Right kidney (tissue), 1 donor: ENCODE results near the gene GPHN.
A peak's percentile ranks its signal among the peaks of the same experiment; 100 is the strongest.

Experiments used
- DNase-seq: peaks from one replicate; pipeline ENCODE4 v3.0.0-alpha.2; 2016

The GPHN gene

GRCh38 chr14:66944872-66945271 is 436.9 kb downstream of the GPHN start:
- peak; percentile 5 for DNase-seq

GRCh38 chr14:66955159-66955558 is 447.2 kb downstream of the GPHN start:
- no peak for DNase-seq

- DNase-seq = no peak
Measured at GRCh38 chr14:66959437-66960050, 451.6 kb downstream of the GPHN start.

GRCh38 chr14:66965831-66966230 is 457.9 kb downstream of the GPHN start:
- DNase-seq = no peak

- DNase-seq = no peak
Measured at GRCh38 chr14:66972469-66972868, 464.5 kb downstream of the GPHN start.

- DNase-seq = no peak
Measured at GRCh38 chr14:66974397-66975025, 466.6 kb downstream of the GPHN start.

DNA sequence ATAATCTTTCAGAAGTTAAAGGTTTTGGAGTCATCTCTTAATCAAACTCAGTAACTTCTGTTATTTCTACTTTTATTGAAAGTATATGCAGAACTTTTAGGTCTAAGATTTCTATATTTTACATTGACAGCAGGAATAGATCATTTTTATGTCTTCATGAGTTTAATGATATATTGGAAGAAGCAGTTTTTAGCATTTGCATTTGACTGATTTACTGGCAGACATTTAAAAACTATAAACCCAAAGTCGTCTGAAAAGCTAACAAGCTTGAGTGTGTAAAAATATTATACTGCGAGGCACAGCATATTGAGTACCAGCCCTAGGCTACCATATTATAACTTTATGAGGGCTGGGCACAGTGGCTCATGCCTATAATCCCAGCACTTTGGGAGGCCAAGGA is 467.3 kb downstream of the GPHN start:
- DNase-seq = no peak

- no peak for DNase-seq
Measured at GRCh38 chr14:66979101-66979974, 471.4 kb downstream of the GPHN start.

GRCh38 chr14:66982247-66982646 is 474.3 kb downstream of the GPHN start:
- DNase-seq = no peak

DNA sequence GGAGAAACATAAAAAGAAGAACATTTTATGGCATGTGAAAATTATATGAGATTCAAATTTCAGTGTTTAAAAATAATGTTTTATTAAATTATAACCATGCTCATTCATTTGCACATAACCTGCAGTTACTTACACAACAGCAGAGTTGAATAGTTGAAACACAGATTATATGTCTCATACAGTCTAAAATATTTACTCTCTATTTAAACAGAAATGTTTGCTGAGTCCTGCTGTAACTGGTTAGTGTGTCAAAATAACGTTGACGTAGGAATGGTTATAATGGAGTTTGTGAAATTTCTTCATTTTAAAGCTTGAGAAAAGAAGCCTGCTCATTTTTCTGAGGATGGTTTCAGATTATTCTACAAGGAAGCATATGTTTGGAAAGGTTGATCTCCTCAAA is 484.8 kb downstream of the GPHN start:
- DNase-seq = no peak

DNA sequence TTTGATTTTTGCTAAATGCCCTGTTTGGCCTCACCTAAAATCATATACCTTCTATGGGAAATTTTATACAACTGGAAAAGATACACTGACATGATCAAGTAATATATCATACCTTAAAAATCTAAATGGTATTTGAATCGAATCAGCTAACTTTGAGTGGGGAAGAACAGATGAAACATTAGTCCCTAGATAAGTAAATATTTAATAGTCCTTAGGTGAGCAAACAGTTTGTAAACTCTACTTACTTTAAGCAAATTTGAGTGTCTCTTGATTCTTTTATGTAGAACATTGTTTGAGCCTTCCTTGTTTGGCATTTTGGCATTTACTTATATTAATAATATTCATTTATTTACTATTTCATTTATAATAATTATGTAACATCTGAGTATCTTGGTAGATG is 485.6 kb downstream of the GPHN start:
- no peak for DNase-seq

DNA sequence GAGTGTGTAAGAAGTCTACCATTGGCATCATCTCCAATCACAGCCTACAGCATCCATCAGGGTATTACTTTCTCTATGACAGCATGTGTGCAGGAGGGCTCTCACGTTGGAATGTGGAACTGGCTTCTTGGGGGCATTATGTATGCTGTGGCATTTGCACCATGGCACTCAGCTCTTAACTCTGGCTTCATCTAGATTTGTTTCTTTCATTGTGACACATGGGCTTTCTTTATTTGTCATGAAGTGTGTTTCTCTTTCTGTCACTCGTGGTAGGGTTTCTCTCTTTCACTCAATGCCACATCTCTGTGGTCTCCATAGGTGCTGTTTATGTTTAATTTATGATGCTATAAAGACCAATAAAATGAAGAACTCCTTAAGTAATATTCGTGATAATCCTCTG is 490.1 kb downstream of the GPHN start:
- no peak for DNase-seq

- no peak for DNase-seq
Measured at GRCh38 chr14:66999978-67000377, 492.0 kb downstream of the GPHN start.

DNA sequence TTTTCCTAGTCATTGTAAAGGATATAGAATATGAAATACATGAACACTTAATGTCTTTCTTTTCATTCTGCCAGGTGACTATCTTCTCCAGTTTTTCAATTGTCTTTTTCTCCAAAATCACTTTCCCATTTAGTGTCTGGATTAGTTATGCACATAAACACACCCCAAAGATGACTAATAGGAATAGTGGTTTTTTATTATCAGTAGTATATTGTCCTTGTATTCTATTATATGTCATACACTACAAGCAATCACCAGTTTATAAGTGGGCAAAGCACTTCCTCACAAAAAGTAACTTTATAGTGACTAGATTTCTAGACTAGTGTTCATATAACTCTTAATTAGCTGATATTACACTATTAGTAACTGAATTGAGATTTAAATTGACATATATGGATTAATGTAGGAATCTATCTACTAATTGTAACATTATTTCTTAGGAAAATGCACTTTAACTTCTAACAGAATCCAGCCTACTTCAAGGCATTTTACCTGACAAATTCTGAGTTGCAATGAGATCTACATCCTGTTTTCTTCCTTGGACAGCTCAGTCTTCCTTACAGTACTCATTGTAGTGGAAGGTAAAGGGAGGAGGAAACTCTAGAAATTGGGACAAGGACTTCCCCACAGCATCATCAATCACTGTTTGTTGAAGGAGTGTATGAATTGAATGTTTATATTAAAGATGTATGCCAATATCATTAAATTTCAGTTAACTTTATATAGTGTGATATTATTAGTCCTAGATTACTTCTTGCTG is 495.2 kb downstream of the GPHN start:
- no peak for DNase-seq

DNA sequence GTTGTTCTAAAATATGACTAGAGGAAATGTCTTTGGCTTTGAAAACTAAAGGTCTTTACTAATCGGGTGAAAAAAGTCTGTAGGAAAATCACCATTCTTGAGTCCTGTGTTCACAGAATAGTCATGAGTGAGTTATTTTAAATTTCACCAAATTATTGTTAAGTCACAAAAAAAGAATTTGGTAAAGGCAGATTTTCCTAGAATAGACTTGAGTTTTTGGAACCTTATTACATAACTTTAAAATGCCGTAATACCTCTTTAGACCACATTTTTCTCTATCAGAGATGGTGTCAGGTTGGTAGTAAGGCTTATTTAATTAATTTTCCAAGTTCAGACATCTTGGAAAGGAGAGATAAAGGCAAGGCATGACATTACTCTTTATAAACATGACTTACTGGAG is 496.6 kb downstream of the GPHN start:
- DNase-seq = no peak

DNA sequence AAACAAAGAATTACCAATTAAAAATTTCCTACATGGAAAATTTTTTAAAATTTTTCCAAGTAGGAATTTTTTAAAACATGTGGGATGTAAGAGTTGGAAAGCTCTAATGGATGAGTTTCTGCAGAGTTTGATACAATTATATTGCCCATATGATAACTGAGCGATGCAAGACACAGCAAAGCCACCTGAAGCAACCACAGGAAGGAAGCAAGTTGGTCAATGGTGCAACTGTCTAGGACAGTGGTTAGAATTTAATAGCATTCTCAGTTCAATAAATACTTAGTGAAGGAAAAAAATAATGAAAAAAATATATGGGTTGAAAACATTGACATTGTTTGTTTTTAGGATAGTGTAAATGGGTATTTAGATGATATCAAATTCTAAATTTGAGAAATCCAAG is 502.7 kb downstream of the GPHN start:
- DNase-seq = no peak

- DNase-seq = no peak
Measured at GRCh38 chr14:67016856-67017255, 508.9 kb downstream of the GPHN start.

- no peak for DNase-seq
Measured at GRCh38 chr14:67018720-67019119, 510.8 kb downstream of the GPHN start.

GRCh38 chr14:67019796-67020195 is 511.8 kb downstream of the GPHN start:
- no peak for DNase-seq

- DNase-seq = no peak
Measured at GRCh38 chr14:67031920-67032774, 524.2 kb downstream of the GPHN start.

DNA sequence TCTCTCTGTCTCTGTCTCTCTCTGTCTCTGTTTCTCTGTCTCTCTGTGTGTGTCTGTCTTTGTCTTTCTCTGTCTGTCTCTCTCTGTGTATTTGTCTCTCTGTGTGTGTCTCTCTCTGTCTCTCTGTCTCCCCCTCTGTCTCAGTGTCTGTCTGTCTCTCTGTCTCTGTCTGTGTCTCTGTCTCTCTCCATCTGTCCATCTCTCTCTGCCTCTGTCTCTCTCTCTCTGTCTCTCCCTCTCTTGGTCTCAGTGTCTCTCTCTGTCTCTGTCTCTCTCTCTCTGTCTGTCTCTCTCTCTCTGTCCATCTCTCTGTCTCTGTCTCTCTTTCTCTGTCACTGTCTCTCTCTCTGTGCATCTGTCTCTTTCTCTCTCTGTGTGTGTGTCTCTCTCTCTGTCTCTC is 537.5 kb downstream of the GPHN start:
- no peak for DNase-seq

- no peak for DNase-seq
Measured at GRCh38 chr14:67050896-67051295, 542.9 kb downstream of the GPHN start.
